NCI-H82 treated with DMSO at 0.1 percent for 48 hours (cell line): ENCODE results near the gene RXFP3.

Experiments used
- DNase-seq: peaks from one replicate; lab custom pipeline; 2025; ENCODE audit not compliant: unreplicated experiment; lab: John Stamatoyannopoulos, UW

Gene RXFP3

DNA sequence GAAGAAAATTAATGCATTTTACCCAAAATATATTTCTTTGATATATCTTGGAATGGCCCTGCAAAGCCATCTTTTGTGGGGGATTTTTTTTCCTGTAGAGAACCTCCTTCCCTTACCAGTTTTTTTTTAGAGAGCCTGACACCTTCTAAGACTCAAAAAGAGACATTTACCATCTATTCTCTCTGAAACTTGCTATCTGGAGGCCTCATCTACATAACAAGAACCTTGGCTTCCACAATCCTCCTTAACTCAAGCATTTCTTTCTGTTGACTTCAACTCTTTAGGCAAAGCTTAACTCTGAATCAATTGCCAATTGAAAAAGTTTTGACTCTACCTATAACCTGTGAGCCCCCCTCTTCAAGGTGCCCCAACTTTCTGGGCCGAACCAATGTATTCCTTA is 42.1 kb downstream of the RXFP3 start:
- DNase-seq, result no peak

DNA sequence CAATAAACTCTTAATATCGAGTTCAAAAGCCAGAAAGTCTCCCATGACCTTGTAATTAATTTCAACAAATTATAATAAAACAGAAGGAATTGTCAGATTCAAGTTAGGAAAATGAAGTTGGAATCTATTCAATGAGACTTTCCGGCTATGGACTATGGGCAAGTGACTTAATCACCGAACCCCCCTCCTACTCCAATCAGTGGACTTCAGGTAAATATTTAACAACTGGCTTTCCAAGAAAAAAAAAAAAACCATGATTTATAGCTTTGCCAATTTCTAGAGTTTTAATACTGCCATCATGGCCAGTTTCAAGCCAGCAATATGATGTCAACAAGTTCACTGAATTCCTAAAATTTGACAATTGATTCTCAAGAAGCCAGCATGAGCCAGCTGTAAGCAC is 43.8 kb downstream of the RXFP3 start:
- no peak for DNase-seq

DNA sequence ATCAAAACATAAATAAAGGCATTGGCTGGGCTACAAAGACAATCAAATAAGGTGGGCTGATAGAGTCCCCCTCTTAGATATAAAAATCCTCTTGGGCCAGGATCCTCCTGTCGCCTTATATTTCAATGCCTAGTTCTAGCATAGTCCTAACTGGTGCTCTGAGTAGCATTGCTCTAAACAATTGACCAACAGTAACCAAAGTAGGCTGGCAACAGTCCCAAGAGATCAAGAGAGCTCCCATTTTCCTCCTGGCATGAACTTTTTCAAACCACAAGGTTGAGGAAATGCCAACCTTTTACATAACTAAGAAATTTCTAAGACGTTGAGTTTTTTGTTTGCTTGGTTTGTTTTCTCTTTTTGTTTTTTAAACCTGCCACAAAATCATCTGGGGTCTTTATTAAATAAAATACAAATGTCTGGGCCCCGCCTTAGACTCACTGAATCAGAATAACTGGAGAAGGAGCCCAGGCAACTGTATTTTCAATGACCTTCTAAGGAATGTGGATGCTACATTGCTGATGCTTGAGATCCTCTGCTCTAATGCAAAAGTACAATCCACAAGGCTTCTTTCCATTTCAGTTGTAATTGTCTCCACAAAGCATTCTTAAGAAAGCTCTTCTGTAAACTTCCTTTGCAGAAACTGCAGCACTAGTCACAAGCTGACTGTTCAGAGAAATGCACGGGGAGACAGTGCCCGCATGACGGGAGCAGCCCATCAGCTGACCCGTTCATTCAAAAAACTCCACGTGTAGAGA is 45.4 kb downstream of the RXFP3 start:
- DNase-seq, result no peak

DNA sequence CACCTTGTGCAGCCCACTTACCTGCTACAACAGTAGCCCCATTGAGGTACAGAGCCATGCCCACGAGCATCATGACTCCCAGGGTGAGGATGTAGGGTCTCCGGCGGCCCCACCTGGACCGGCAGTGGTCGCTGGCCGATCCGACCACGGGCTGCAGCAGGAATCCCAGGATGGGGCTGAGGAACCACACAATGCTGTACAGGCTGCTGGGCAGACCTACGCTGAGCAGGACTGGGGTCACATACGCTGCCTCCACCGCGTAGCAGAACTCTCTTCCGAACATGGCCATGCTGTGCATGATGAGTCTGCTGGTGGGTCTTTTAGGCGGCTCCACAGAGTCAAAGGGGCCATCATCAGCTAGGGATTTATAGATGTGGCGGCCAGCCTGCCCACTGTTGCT is 48.0 kb downstream of the RXFP3 start:
- no peak for DNase-seq

GRCh38 chr5:33984671-33985124 is 48.5 kb downstream of the RXFP3 start, which contains the start of gene SLC45A2:
Gene SLC45A2, minus strand, starts transcription at chr5:33984693. Its CDS starts 110 bp downstream, at chr5:33984583.
- DNase-seq, result no peak

- no peak for DNase-seq
Observed at GRCh38 chr5:33985447-33985846, 49.3 kb downstream of the RXFP3 start.
